Neural cell (in vitro differentiated cells): ENCODE data around the gene CROCC2. TPM values are rescaled to one million over a fixed set of nuclear protein-coding genes. Genes with fewer than 3 reads are reported as not detected.

Experiments used
- H2AFZ ChIP-seq: fragments of 200-600, 300-800 bp; sonication (generic), shearing (Covaris generic); 2 replicates; pipeline ENCODE4 v1.6.0; 2014; ENCODE audit warnings: low read depth, mild to moderate bottlenecking, antibody characterized with exemption, low read length, moderate library complexity
- H3F3A ChIP-seq: fragments of 200-600 bp; shearing (Covaris generic); 2 replicates; pipeline ENCODE4 v1.6.1; 2016; ENCODE audit warnings: mild to moderate bottlenecking, moderate library complexity, mixed read lengths, antibody characterized with exemption, low read length; ENCODE audit not compliant: insufficient read depth, poor library complexity, severe bottlenecking
- H3K27ac ChIP-seq: fragments of 200-600, 300-800 bp; sonication (generic), shearing (Covaris generic); 2 replicates; pipeline ENCODE4 v1.5.1; 2014; ENCODE audit warnings: mild to moderate bottlenecking, low read length, moderate library complexity
- H3K27me3 ChIP-seq: fragments of 300-800, 200-600 bp; sonication (generic), shearing (Covaris generic); 2 replicates; pipeline ENCODE4 v1.6.0; 2014; ENCODE audit warnings: mild to moderate bottlenecking, low read depth, low read length, moderate library complexity; ENCODE audit not compliant: insufficient read depth
- H3K36me3 ChIP-seq: fragments of 300-800, 200-600 bp; sonication (generic), shearing (Covaris generic); 2 replicates; pipeline ENCODE4 v1.5.1; 2014; ENCODE audit warnings: mild to moderate bottlenecking, antibody characterized with exemption, low read length, moderate library complexity; ENCODE audit not compliant: insufficient read depth
- H3K4me2 ChIP-seq: fragments of 300-800, 200-600 bp; sonication (generic), shearing (Covaris generic); 2 replicates; pipeline ENCODE4 v1.6.0; 2014; ENCODE audit warnings: mild to moderate bottlenecking, low read length
- H3K4me3 ChIP-seq: fragments of 300-800, 200-600 bp; sonication (generic), shearing (Covaris generic); 2 replicates; pipeline ENCODE4 v1.5.1; 2014; ENCODE audit warnings: mild to moderate bottlenecking, low read length, moderate library complexity
- H3K79me2 ChIP-seq: fragments of 200-600 bp; shearing (Covaris generic); replicated peaks from 2 replicates; pipeline ENCODE4 v1.6.0; 2014; ENCODE audit warnings: mild to moderate bottlenecking, low read length, moderate library complexity; ENCODE audit not compliant: insufficient read depth
- H3K9ac ChIP-seq: fragments of 300-800, 200-600 bp; sonication (generic), shearing (Covaris generic); 2 replicates; pipeline ENCODE4 v1.6.1; 2016; ENCODE audit warnings: mild to moderate bottlenecking, low read length, mixed read lengths
- H3K9me2 ChIP-seq: fragments of 200-600 bp; shearing (Covaris generic); 2 replicates; pipeline ENCODE4 v1.6.1; 2016; ENCODE audit warnings: mild to moderate bottlenecking, low read length, mixed read lengths; ENCODE audit not compliant: insufficient read depth
- H3K9me3 ChIP-seq: fragments of 200-600, 300-800 bp; sonication (generic), shearing (Covaris generic); 2 replicates; pipeline ENCODE4 v1.6.1; 2016; ENCODE audit warnings: mild to moderate bottlenecking, mixed run types, low read length, moderate library complexity, mixed read lengths
- H4K20me1 ChIP-seq: fragments of 200-600 bp; shearing (Covaris generic); 2 replicates; pipeline ENCODE4 v1.6.1; 2016; ENCODE audit warnings: mild to moderate bottlenecking, mixed run types; ENCODE audit not compliant: insufficient read depth
- CTCF ChIP-seq: fragments of 450-650 bp; IDR thresholded peaks from 2 replicates; pipeline ENCODE4 v1.5.1; 2014; ENCODE audit warnings: antibody characterized with exemption, mild to moderate bottlenecking, moderate library complexity; ENCODE audit not compliant: poor library complexity, severe bottlenecking
- EP300 ChIP-seq: fragments of 450-650 bp; conservative IDR thresholded peaks from 2 replicates; pipeline ENCODE4 v1.6.1; 2014; ENCODE audit warnings: antibody characterized with exemption, mild to moderate bottlenecking, moderate library complexity; ENCODE audit not compliant: poor library complexity, severe bottlenecking
- EZH2 ChIP-seq: fragments of 200-600, 300-800 bp; shearing (Covaris generic), sonication (generic); IDR thresholded peaks from 2 replicates; pipeline ENCODE4 v1.6.1; 2014; ENCODE audit warnings: antibody characterized with exemption, low read length, borderline replicate concordance, mild to moderate bottlenecking; ENCODE audit not compliant: insufficient read depth, poor library complexity, severe bottlenecking
- MXI1 ChIP-seq: fragments of 450-650 bp; conservative IDR thresholded peaks from 2 replicates; pipeline ENCODE4 v1.6.1; 2014; ENCODE audit warnings: antibody characterized with exemption, mild to moderate bottlenecking; ENCODE audit not compliant: poor library complexity, severe bottlenecking
- POLR2AphosphoS5 ChIP-seq: IDR thresholded peaks from 2 replicates; pipeline ENCODE4 v1.6.1; 2012
- RAD21 ChIP-seq: fragments of 450-650 bp; conservative IDR thresholded peaks from 2 replicates; pipeline ENCODE4 v1.6.1; 2014; ENCODE audit warnings: antibody characterized with exemption, mild to moderate bottlenecking, moderate library complexity
- REST ChIP-seq: IDR thresholded peaks from 2 replicates; pipeline ENCODE4 v1.6.1; 2012; ENCODE audit warnings: borderline replicate concordance
- SMC3 ChIP-seq: fragments of 450-650 bp; conservative IDR thresholded peaks from 2 replicates; pipeline ENCODE4 v1.6.1; 2014; ENCODE audit warnings: antibody characterized with exemption, mild to moderate bottlenecking, moderate library complexity; ENCODE audit not compliant: poor library complexity
- TAF1 ChIP-seq: IDR thresholded peaks from 2 replicates; pipeline ENCODE4 v1.6.1; 2012; ENCODE audit warnings: low read depth
- polyA plus RNA-seq: library from polyadenylated mRNA; depleted of rRNA; stranded (reverse); fragments of >200 nt; gene quantifications from 2 replicates; pipeline ENCODE4 v1.2.3, GENCODE V29; 2014

Gene CROCC2
- polyA plus RNA-seq, 1 donor from 2014 or later, result 0.09 TPM

GRCh38 chr2:240933048-240933965 is 27.2 kb downstream of the CROCC2 start:
- Histone ChIP-seq H3F3A (no peaks in the 10 kb centered on the region), H3K4me3 (no peak overlapping the region), H3K27ac (no peak overlapping the region), H3K4me2 (no peak overlapping the region), H3K79me2 (no peaks in the 10 kb centered on the region), H3K27me3 (no peaks in the 10 kb centered on the region), H3K36me3 (no peaks in the 10 kb centered on the region), H3K9me3 (peaks cover 9% of the 10 kb centered on the region), H4K20me1 (no peaks in the 10 kb centered on the region), H3K9me2 (no peaks in the 10 kb centered on the region), H2AFZ (no peak overlapping the region), H3K9ac (no peak overlapping the region)
- TF ChIP-seq SMC3 (no peak), CTCF (no peak), POLR2AphosphoS5 (no peak), REST (no peak), TAF1 (no peak), MXI1 (no peak), EP300 (no peak), RAD21 (no peak), EZH2 (no peak)

GRCh38 chr2:240933966-240934700 is 28.0 kb downstream of the CROCC2 start:
- Histone ChIP-seq H3K27ac (no peak overlapping the region), H3K9me2 (no peaks in the 10 kb centered on the region), H3K4me3 (no peak overlapping the region), H3F3A (no peaks in the 10 kb centered on the region), H3K79me2 (no peaks in the 10 kb centered on the region), H3K36me3 (no peaks in the 10 kb centered on the region), H4K20me1 (no peaks in the 10 kb centered on the region), H3K4me2 (no peak overlapping the region), H3K9me3 (peaks cover 9% of the 10 kb centered on the region), H3K9ac (no peak overlapping the region), H3K27me3 (no peaks in the 10 kb centered on the region), H2AFZ (no peak overlapping the region)
- TF ChIP-seq RAD21 (no peak), SMC3 (no peak), EP300 (no peak), CTCF (no peak), POLR2AphosphoS5 (no peak), TAF1 (no peak), MXI1 (no peak)
